Measurements from ENCODE around the gene PPWD1.

DNA sequence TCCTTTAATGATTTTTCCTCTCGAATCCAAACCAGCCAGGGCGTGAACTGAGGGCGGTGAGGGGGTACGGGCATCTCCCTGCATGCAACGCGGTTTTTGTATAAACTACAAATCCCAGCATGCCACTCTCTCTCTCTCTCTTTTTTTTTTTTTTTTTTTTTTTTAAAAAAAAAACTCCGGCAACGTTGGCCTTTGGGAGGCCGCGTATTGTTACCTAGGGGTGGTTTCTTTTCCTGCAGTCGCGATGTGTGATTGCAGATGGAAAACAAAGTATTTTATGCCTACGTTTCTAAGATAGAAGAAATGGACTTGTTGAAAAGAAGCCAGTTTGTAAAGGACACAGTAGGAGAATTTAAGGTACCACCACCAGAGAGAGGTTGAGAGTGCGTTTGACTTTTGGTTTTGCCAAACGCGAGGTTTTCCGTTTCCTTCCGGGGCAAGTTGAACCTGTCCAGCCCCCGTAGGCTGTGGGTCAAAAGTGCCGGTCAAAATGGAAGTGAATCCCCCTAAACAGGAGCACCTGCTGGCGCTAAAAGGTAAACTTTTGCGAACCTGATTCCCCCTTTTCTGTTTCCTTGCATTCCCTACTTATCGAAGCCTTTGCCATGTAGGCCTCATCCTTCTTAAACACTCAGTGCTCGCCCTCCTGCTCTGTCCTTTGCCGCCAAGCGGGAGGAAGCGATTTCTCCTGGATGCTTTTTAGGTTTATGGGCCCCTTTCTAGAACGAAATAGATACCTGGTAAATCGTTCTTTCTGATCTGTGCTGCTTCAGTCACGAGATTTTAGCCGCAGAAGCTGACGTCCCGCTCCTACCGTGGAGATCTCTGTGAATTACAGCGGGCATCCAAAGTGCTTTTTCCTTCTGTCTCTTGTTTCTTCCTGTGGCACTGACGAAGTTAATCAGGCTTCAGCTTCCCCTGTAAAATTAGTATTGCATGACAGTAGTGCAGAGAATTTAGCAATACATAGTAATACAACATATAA is 61.8 kb downstream of the PPWD1 start, which contains the start of the genes SHLD3 and TRAPPC13:
- TF ChIP-seq, protein P1, sequence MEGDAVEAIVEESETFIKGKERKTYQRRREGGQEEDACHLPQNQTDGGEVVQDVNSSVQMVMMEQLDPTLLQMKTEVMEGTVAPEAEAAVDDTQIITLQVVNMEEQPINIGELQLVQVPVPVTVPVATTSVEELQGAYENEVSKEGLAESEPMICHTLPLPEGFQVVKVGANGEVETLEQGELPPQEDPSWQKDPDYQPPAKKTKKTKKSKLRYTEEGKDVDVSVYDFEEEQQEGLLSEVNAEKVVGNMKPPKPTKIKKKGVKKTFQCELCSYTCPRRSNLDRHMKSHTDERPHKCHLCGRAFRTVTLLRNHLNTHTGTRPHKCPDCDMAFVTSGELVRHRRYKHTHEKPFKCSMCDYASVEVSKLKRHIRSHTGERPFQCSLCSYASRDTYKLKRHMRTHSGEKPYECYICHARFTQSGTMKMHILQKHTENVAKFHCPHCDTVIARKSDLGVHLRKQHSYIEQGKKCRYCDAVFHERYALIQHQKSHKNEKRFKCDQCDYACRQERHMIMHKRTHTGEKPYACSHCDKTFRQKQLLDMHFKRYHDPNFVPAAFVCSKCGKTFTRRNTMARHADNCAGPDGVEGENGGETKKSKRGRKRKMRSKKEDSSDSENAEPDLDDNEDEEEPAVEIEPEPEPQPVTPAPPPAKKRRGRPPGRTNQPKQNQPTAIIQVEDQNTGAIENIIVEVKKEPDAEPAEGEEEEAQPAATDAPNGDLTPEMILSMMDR (IDR thresholded peaks at IDR 0.05) = peak in 1 of 3 experiments; percentile 21
- no peak for TF ChIP-seq POLR2A (IDR thresholded peaks at IDR 0.05)

Measured in testis (tissue), 2 donors.